NCI-H1436 treated with DMSO at 0.1 percent for 48 hours (cell line): ENCODE results near the gene STPG4.

Source experiments
- DNase-seq: peaks from one replicate; lab custom pipeline; 2025; lab: John Stamatoyannopoulos, UW

STPG4 gene

DNA sequence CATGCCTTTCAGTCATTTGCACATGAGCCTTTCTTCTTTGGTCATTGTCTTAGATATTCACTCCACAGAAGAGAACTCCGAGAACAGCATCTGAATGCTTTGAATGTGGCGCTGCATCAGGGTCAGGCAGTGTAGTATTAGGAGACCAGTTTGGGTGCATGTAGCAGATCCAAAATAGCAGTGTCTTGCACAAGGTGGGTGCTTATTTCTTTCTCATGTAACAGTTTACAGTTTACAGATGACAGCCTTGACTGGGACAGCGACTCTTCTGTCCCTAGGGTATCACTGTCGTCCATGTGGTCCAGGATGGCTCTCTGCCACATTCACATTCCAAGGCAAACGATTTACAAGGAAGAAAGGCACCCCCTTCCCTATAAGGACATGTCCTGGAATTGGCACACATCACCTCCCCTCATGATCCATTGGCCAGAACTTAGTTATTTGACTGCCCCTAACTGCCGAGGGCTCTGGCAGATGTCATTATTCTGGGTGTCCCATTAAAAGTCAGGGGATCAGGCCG, 101.0 kb downstream of the STPG4 start:
- no peak for DNase-seq

DNA sequence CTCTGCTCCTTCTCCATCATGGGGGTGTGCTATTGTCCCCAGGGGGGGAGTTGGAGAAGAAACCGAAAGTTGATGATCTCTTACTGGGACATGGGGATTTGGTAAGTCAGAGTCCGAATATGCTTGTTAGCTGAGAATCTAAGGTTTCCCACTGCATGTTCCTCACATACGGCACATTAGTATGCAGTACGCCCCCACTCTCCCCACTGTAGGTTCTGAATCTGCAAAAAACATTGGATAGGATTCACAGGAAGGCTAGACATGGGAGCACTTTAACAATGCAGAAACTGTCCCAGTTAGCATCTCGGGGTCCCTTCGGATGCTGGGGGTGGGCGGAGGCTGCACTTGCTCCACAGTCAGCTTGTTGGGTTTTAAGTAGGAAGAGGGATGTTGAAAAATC, 102.3 kb downstream of the STPG4 start:
- no peak for DNase-seq

DNA sequence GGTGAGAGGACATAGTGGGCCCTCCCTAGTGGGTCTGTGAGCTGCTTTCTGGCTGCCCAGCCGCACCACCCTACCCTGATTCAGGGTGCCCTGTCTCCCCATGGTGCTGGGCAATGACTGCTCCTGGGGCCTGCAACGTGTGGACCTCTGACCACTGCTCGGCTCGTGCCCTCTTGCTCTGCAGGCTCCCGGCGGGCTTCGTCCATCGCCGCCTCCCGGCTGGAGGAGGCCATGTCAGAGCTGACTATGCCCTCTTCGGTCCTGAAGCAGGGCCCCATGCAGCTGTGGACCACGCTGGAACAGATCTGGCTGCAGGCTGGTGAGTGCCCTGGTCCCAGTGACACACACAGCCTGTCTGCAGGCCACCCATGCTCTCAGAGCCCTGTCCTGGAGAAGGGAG, 103.5 kb downstream of the STPG4 start:
- no peak for DNase-seq

DNA sequence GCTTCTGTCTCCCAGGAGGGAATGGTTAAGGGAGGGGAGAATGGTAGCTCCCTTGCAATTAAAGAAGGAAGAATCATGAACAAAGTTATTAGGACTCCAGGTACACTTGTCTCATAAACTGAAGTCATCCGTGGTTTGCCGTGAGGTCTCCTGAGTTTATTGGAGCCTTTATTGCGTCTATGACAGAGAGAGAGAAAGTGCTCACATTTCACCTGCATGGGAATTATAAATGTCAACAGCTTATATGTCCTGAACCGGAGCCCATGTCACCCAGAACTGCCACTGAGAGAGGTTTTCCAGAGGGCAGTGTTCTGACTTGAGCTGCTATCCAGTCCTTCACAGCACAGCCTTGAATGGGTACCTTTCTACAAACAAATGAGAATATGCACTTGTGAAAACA, 104.3 kb downstream of the STPG4 start:
- no peak for DNase-seq

DNA sequence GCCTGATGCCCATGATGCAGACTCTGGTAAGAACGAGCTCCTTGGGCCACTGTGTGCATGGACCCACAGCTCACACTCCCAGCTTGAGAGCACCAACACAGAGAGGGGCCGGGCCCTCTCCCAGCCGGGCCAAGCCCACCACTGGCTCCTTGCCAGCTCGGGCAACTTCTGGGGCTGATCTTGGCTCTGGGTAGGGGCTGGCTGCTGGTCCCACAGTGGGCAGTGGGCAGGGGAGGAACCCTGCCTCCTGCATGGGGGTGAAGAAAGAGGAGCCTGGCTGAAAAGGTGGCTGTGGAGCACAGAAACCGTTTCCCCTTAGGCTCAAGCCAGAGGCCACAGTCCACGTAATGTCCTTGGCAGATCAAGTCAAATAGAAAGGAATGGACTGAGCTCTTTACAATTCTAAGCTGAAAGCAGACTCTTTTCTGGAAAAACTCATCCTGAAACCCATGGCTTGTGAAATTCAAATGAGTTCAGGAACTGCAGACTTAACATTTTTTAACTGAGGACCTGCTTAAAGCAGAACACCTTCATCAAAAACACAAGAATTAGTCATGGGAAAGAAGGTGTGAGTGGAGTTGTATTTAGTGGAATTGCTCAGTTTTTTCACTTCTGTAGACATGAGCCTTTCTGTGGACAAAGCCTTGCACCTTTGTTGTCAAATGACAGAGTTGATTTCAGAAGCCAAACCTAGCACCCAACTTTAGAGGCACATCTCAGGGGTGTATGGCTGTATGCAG, 104.9 kb downstream of the STPG4 start:
- DNase-seq = no peak

DNA sequence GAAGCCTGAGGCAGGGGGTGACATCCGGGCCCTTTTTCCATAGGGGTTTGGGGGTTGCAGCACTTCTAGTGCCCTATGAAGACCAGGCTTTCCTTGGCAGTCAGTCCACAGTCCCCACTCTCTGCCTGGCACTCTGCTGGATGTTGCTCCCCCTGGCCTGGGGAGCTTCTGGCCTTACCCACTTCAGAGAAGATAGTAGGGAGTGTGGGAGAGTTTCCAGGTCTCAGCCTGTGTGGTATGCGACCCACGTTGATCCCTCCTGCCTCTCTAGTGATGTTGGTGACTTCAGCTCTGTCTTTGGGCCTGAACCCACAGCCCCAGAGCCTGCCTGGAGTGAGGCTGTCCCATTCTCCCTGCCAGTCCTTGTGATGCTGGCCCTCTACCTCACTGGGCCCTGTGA, 105.6 kb downstream of the STPG4 start:
- no peak for DNase-seq

DNA sequence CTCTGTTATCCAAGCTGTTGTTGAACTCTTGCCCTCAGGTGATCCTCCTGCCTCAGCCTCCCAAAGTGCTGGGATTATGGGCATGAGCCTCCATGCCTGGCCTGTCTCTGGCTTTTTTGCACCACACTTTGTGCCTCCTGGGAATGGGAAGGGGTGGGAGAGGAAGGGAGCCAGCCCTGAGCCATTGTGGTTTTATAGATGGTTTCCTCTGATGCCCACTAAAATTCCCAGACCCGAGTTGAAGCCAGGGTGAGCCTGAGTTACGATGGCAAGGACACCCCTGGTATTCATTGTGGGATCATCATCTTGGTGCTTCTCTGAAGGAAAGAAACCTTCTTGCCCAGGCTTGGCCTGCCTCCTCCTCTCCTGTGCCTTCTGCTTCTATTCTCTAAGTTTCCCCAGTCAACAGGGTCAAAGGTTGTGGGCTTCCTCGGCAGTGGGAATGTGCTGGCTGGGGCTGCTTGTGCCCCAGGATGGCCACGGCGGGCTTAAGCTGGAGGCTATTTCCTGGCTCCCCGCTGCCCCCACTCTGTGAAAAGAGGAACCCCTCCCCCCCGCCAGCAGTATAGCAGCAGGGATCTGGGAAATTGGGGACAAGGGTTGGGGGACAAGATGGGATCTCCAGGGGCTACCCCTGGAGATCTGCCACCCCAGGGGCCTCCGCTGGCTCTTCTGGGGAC, 106.2 kb downstream of the STPG4 start:
- DNase-seq = no peak

DNA sequence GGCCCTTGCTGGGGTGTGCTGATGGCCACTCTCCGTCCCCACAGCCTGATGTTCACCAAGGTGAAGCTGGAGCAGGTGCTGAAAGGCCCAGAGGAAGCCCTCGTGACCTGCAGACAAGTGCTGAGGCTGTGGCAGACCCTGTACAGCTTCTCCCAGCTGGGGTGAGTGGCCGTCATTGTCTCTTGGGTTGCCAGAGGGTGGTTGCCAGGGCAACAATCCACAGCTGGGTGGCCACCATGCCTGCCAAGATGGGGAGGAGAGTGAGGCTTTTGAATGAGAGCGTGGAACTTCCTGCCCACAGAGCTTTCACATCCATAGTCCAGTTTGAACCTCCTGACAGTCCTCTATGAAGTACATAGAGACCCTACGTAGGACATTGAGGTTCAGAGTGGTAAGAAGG, 108.8 kb downstream of the STPG4 start:
- DNase-seq = no peak

DNA sequence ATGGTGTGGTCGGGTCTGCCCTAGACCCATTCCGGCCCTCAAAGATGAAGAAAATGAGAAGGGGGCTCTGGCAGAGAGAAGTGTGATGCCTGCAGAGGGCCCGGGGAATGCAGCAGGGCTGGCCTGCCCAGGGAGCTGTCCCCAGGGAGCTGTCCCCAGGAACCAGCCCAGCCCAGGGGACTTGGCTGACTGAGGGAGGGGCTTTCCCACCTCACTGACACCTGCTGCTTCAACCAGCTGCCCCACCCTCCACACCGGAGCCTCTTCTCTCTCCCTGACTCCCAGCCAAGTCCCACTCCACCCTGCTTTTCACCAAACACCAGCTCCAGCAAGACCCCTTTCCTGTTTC, 111.2 kb downstream of the STPG4 start:
- DNase-seq = no peak

DNA sequence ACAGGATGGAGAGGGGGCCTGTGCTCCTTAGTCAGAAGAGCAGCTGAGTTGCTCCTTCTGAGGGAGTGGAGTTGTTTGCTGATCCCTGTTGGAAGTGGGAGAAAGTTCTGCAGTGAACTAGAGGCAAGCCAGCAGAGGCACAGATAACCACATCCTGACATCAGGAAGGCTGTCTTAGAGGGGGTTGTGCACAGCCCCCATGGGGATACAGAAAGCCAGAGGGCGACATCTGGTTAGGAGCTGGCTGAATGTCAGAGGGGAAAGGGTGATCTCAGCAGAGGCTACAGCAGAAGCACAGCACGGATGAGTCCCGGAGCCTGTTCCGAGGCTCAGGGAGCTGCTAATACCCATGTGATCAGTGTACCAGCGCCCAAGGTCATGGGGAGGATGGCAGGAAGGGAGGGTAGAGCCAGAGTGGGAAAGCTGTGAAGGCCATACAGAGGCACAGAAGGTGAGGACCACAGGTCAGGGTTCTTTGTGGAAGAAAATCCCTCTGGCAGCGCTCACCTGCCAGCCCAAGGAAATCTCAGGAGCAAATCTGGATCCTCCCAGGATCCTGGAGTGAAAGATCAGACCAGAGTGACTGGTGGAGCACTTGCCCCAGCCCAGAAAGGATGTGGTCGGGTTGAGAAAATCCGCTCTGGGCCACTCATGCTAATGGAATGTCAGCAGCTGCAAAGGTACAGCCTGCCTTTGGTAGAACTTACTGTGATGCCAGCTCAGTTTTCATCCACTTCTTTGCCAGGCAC, 111.8 kb downstream of the STPG4 start:
- DNase-seq = no peak

DNA sequence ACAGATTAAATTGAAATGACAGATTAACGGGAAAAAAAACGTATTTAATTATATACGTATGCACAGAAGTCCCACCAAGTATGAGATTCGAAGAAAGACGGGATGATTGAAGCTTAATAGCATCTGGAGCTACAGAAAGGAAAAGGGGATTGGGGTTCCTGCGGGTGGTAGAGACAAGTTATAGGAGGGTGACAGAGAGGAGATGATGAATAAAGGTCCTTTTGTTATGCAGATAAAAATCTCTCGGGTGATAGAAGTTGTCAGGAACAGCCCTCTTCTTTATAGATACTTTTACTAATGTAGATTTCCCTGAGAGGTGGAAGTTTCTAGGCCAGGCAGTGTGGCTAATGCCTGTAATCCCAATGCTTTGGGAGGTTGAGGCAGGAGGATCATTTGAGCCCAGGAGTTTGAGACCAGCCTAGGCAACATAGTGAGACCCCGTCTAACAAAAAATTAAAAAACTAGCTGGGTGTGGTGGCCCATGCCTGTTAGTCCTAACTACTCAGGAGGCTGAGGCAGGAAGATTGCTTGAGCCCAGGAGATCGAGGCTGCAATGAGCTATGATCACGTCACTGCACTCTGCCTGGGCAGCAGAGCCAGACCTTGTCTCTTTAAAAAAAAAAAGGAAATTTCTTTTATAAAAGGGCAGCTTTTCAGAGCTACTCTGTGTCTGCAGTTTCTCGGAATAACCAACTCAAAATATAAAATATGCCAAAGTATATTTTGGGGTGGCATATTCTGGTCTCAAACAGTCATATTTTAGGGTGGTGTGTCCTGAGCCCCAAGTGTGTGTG, 113.0 kb downstream of the STPG4 start:
- DNase-seq = no peak

DNA sequence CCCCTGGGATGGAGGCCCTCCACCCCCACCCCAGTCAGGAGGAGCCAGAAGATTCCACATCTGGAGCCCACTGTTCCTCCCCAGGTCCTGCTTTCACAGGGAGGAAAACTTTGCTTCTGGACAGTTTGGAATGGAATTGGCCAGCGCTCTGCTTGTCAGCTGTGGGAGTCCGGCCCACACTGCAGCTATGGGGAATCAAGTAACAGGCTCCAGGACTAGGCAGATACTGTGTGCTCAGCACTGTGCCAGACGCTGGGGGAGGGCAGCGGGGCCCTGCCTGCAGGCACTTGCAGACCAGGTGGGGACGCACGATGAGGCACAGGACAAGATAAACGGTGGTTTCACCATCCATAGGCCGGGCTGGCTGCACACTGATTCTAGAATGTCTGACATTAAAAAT, 114.0 kb downstream of the STPG4 start:
- no peak for DNase-seq

DNA sequence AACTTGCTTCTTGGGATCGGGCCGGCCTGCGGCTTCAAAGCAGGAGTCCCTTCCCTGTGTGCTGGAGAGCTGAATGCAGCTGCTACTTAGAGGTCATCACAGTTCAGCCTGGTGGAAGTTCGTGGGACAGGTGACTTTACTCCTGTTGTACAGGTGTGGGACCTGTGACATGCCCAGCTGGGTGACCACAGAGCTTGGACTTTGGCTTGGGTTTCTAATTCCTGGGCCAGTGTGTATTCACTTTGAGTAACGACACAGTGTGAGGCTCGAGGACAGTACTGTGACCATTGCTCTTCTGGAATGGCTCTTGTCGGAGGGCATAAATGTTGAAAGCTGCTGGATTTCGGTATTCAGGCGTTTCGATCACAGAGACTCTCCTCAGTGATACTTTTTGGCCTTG, 114.5 kb downstream of the STPG4 start:
- no peak for DNase-seq

DNA sequence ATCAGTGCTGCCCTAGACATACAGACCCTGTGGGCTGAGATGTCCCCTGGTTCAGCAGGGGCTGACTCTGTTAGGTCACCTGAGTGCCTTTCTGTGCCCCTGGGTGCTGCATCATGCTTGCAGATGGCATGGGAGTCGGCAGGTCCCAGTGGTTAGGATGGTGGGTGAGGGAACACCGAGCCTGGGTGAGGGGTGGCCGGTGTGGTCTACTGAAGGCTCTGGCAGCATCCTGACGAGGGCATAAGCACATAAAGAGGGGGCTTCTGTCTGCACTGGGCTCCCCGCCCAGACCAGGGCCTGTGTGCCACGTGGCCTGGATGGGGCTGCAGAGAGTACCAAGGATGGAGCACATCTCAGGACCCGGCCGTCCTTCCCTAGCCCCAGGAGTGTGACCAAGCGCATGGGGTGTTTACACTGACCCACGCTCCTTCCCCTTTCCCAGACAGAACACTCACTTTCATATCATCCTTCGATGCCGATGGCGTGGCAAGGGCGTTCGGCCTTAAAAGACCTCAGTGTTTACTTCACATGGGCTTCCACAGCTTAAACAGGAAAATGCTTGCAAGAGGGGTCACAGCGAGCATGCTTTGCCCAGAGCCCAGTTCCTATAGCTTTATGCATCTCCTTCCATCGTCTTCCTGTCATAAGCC, 115.1 kb downstream of the STPG4 start:
- DNase-seq = no peak

DNA sequence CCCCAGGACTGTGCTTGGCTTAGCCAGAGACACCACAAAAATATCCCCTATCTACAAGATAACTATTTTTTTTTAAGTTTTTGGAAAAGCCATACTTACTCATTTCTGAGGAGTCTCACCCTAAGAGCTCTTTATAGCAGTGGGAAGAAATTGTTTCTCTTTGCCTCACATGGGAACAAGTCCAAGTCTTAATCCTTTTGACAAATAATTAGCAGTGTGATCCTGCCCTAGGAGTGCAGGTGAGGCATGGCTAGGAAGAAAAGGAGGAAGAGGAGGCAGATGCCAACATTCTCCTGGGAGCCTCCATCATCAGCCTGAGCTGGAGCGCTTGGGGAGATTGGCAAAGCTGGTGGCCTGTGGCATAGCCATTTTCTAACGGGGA, 115.6 kb downstream of the STPG4 start:
- no peak for DNase-seq

DNA sequence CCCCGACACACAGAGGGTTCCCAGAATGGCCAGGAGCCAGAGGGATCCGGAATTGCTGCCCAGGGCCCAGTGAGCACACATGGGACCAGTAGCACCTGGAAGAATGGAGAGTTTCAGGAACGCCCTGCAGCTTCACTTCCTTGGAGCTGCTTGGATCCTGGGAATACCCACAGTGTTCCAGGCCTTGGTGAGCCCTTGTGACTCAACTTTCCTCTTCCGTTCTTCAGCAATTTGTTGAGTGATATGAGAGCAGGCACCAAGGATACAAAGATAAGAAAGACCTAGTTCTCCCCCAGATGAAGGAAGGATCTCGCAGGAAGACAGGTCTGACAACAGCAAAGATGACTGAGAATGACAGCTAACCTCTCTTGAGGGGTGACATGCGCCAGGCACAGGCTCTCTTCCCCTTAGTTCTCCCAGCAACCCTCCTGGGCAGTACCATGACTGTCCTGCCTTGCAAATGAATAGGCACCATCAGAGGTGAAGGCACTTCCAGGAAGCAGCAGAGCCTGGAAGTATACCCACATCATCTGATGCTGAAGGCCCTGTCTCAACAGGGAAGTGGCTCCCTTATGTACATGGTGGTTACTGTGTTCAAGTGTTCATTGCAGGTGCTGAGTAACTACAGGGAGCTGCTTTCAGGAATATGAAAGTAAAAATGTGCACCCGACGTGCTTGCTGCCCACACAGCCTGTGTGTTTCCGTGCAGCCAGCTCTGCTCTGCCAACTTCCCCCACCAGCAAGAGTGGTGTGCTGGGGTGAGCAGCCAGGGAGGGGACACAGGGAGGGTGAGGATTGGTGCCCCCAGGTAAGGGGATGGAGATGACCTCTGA, 116.2 kb downstream of the STPG4 start:
- DNase-seq = no peak

DNA sequence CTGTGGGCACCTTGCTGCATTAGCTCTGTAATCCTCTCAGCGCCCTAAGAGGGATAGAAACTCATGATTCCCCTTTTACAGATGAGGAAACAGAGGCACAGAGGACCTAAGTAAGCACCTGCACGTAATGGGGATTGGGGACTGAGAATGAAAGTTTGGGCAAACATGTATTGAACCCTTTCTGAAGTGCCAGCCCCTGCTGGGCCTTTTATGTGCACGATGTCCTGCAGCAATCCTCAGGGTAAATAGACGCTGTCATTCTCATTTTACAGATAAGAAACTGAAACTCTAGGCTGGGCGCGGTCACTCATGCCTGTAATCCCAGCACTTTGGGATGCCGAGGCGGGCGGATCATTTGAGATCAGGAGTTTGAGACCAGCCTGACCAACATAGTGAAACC, 117.4 kb downstream of the STPG4 start:
- DNase-seq = no peak
